A549 (cell line): ENCODE data around the gene HOXD8. TPM values are rescaled to one million over a fixed set of nuclear protein-coding genes. Genes with fewer than 3 reads are reported as not detected.

Source experiments
- ATAC-seq, 2 experiments: fragments of 200-7000 bp in 1 of 2; fragments of >200 bp in 1 of 2; cut with Nextera tagmentation in 1 of 2; cut with Tn5 transposase in 1 of 2; 3 replicates each; pipeline versions ENCODE4 v1.8.0 to v1.9.1; 2018 to 2020; ENCODE audit warnings: mild to moderate bottlenecking in 1 of 2, moderate library complexity in 1 of 2
- CTCF ChIA-PET: fragments of 300-600 bp; sonication (Branson Sonifier 250); formaldehyde crosslinking; extraction: SDS; loops from one replicate; lab custom pipeline; 2021; ENCODE audit warnings: antibody characterized with exemption, inconsistent platforms; lab: Yijun Ruan, JAX
- POLR2A ChIA-PET: fragments of 350-600 bp; formaldehyde crosslinking; extraction: SDS; loops from one replicate; lab custom pipeline; 2021; ENCODE audit warnings: antibody characterized with exemption, inconsistent platforms; lab: Yijun Ruan, JAX
- DNase-seq, 2 experiments: peaks; one replicate each; pipeline versions ENCODE4 v3.0.0 to v3.0.0-alpha.2; 2011 to 2016; ENCODE audit warnings: low read depth in 1 of 2, low spot score in 1 of 2
- FAIRE-seq: peaks from 2 replicates; lab custom pipeline; 2011; peaks lifted over from hg19 to GRCh38; lab: Jason Lieb, UNC
- H3K27ac ChIP-seq, 2 experiments: fragments of >200 bp; sonication (Bioruptor Twin); formaldehyde crosslinking; 3 replicates each; pipeline ENCODE4 v1.5.1; 2016 to 2017
- H3K4me1 ChIP-seq: fragments of >200 bp; sonication (Bioruptor Twin); formaldehyde crosslinking; 3 replicates; pipeline ENCODE4 v1.6.1; 2016
- H3K4me2 ChIP-seq: fragments of >200 bp; sonication (Bioruptor Twin); formaldehyde crosslinking; 3 replicates; pipeline ENCODE4 v1.6.1; 2016
- H3K4me3 ChIP-seq: fragments of >200 bp; sonication (Bioruptor Twin); formaldehyde crosslinking; 3 replicates; pipeline ENCODE4 v1.5.1; 2016
- H3K9me3 ChIP-seq: fragments of >200 bp; sonication (Bioruptor Twin); formaldehyde crosslinking; 3 replicates; pipeline ENCODE4 v1.6.1; 2016
- ATOH8 ChIP-seq: fragments of 250-450 bp; sonication (Bioruptor Pico); IDR thresholded peaks from 2 replicates; pipeline ENCODE4 v1.5.0; 2020; ENCODE audit warnings: low read depth, mild to moderate bottlenecking, moderate library complexity
- CBX2 ChIP-seq: fragments of 200-600 bp; sonication (generic); IDR thresholded peaks from 2 replicates; pipeline ENCODE4 v1.6.1; 2016; ENCODE audit warnings: low read depth, mild to moderate bottlenecking, borderline replicate concordance
- CHD2 ChIP-seq: fragments of 150-350 bp; IDR thresholded peaks from 2 replicates; pipeline ENCODE4 v1.6.1; 2014; ENCODE audit warnings: low read length; ENCODE audit not compliant: partially characterized antibody
- E2F6 ChIP-seq: IDR thresholded peaks from 2 replicates; pipeline ENCODE4 v1.6.1; 2012; ENCODE audit warnings: low read depth, borderline replicate concordance
- GATA3 ChIP-seq: IDR thresholded peaks from 2 replicates; pipeline ENCODE4 v1.6.1; 2012; ENCODE audit warnings: borderline replicate concordance
- HES2 ChIP-seq: fragments of >200 bp; sonication (Bioruptor Twin); formaldehyde crosslinking; IDR thresholded peaks from 2 replicates; pipeline ENCODE4 v1.6.1; 2016
- HEYL ChIP-seq: fragments of 250-450 bp; sonication (Bioruptor Pico); IDR thresholded peaks from 2 replicates; pipeline ENCODE4 v1.8.0; 2021; ENCODE audit warnings: mild to moderate bottlenecking, moderate library complexity
- HOXA7 ChIP-seq: fragments of 250-450 bp; sonication (Bioruptor Pico); IDR thresholded peaks from 2 replicates; pipeline ENCODE4 v1.5.0; 2020; ENCODE audit warnings: mild to moderate bottlenecking, moderate library complexity
- HOXB5 ChIP-seq: fragments of 250-450 bp; sonication (Bioruptor Pico); IDR thresholded peaks from 2 replicates; pipeline ENCODE4 v1.5.0; 2020; ENCODE audit warnings: mild to moderate bottlenecking, moderate library complexity
- KDM1A ChIP-seq: fragments of 200-600 bp; sonication (generic); IDR thresholded peaks from 2 replicates; pipeline ENCODE4 v1.6.1; 2016; ENCODE audit warnings: low read depth, mild to moderate bottlenecking
- KDM5A ChIP-seq: fragments of 200-600 bp; sonication (generic); IDR thresholded peaks from 2 replicates; pipeline ENCODE4 v1.6.1; 2016; ENCODE audit warnings: antibody characterized with exemption, mild to moderate bottlenecking
- MAX ChIP-seq: IDR thresholded peaks from 2 replicates; pipeline ENCODE4 v1.6.1; 2012
- NFE2L2 ChIP-seq: fragments of 150-350 bp; conservative IDR thresholded peaks from 2 replicates; pipeline ENCODE4 v1.6.1; 2014; ENCODE audit warnings: low read length
- PBX3 ChIP-seq: IDR thresholded peaks from 2 replicates; pipeline ENCODE4 v1.6.1; 2012
- POLR2AphosphoS2 ChIP-seq: conservative IDR thresholded peaks from 2 replicates; pipeline ENCODE4 v1.6.1; 2012; ENCODE audit warnings: low read length, improper control_type of control experiment, inconsistent platforms
- RARB ChIP-seq: fragments of 250-450 bp; sonication (Bioruptor Pico); IDR thresholded peaks from 2 replicates; pipeline ENCODE4 v1.8.0; 2021; ENCODE audit warnings: mild to moderate bottlenecking, moderate library complexity
- RFX5 ChIP-seq: fragments of 450-650 bp; IDR thresholded peaks from 2 replicates; pipeline ENCODE4 v1.7.1; 2014; ENCODE audit warnings: antibody characterized with exemption, mild to moderate bottlenecking, moderate library complexity
- RNF2 ChIP-seq: fragments of 200-600 bp; sonication (generic); IDR thresholded peaks from 2 replicates; pipeline ENCODE4 v1.6.1; 2016; ENCODE audit warnings: low read depth, mild to moderate bottlenecking, antibody characterized with exemption, moderate library complexity, borderline replicate concordance
- SREBF2 ChIP-seq: fragments of 450-650 bp; IDR thresholded peaks from 2 replicates; pipeline ENCODE4 v1.6.1; 2014; ENCODE audit warnings: mild to moderate bottlenecking, moderate library complexity
- TFCP2L1 ChIP-seq: fragments of 250-450 bp; sonication (Bioruptor Pico); IDR thresholded peaks from 2 replicates; pipeline ENCODE4 v1.5.0; 2021; ENCODE audit warnings: mild to moderate bottlenecking
- TP53 ChIP-seq: fragments of 250-450 bp; sonication (Bioruptor Pico); IDR thresholded peaks from 2 replicates; pipeline ENCODE4 v1.5.0; 2021; ENCODE audit warnings: mild to moderate bottlenecking, moderate library complexity
- ZC3H11A ChIP-seq: fragments of 450-650 bp; IDR thresholded peaks from 2 replicates; pipeline ENCODE4 v1.6.1; 2014; ENCODE audit warnings: antibody characterized with exemption, mild to moderate bottlenecking
- ZSCAN20 ChIP-seq: fragments of 250-450 bp; sonication (Bioruptor Pico); IDR thresholded peaks from 2 replicates; pipeline ENCODE4 v1.8.0; 2022; ENCODE audit warnings: mild to moderate bottlenecking, moderate library complexity
- WGBS: methylation state at CpG from one replicate; pipeline ENCODE4 v1.1.6; 2017; ENCODE audit errors: missing lambda C conversion rate; 5-methylcytosine and 5-hydroxymethylcytosine counted together
- polyA plus RNA-seq, 4 experiments: library from polyadenylated mRNA; depleted of rRNA in 3 of 4; stranded (reverse); fragments of >200 nt; fragmentation: RNase III in 1 of 4; extraction: RNeasy Plus Mini Kit Qiagen cat#74134 plus additional on column Dnase treatment in 1 of 4; gene quantifications; 2 replicates in 3 of 4; 3 replicates in 1 of 4; pipeline ENCODE4 v1.2.3, GENCODE V29; 2011 to 2017

Gene HOXD8
- polyA plus RNA-seq, 2 of the 4 experiments (the other 2 are of a cell fraction) = 3.8 to 8.5 TPM

GRCh38 chr2:176100547-176101140, 28.9 kb upstream of the HOXD8 start:
- no peak for DNase-seq
- Histone ChIP-seq H3K4me1 (peaks cover 24% of the 10 kb centered on the region), H3K4me2 (no peak overlapping the region), H3K27ac (no peak overlapping the region), H3K4me3 (no peak overlapping the region), H3K9me3 (no peaks in the 10 kb centered on the region)
- TF ChIP-seq HES2 = no peak
- no peak for TF ChIP-seq TFCP2L1 (CRISPR knock-in tag)
- TF ChIP-seq POLR2AphosphoS2 = no peak
- no peak for TF ChIP-seq E2F6
- no peak for TF ChIP-seq NFE2L2
- no peak for TF ChIP-seq ZSCAN20
- no peak for TF ChIP-seq ATOH8 (CRISPR knock-in tag)
- no peak for TF ChIP-seq HEYL (CRISPR knock-in tag)
- CTCF ChIA-PET = interaction anchor here (2.6 kb wide), 1 partner anchor 11 kb away, joined by 17 read pairs; no protein-coding TSS in a partner anchor
- POLR2A ChIA-PET = no interaction called here
- 82% methylated on average over 28 of the region's 28 CpGs for WGBS
- no peak for FAIRE-seq
- no peak for ATAC-seq

GRCh38 chr2:176101216-176101830, 28.2 kb upstream of the HOXD8 start:
- TF ChIP-seq CHD2 (no peak), MAX (no peak), RFX5 (no peak), KDM5A (no peak), RARB (no peak), RNF2 (no peak), HOXB5 (CRISPR knock-in tag) (no peak), ZC3H11A (no peak), GATA3 (no peak), HOXA7 (CRISPR knock-in tag) (no peak), KDM1A (no peak), TP53 (CRISPR knock-in tag) (no peak), PBX3 (no peak)
- Histone ChIP-seq H3K4me1 (peaks cover 30% of the 10 kb centered on the region), H3K9me3 (no peaks in the 10 kb centered on the region), H3K4me3 (no peak overlapping the region), H3K4me2 (no peak overlapping the region), H3K27ac (no peak overlapping the region)
- no peak for ATAC-seq
- ChIA-PET POLR2A (no interaction called here), CTCF (interaction anchor here (1.3 to 2.6 kb wide), 3 partner anchors 10 to 551 kb away, joined by 3 to 17 read pairs (median 7); no protein-coding TSS in a partner anchor)
- no peak for DNase-seq
- 67% methylated on average over 2 of the region's 2 CpGs for WGBS
- FAIRE-seq = no peak

GRCh38 chr2:176101842-176102241, 27.7 kb upstream of the HOXD8 start:
- WGBS = 88% methylated on average over 5 of the region's 5 CpGs
- DNase-seq (no peak), FAIRE-seq (no peak), ATAC-seq (no peak)
- H3K4me2 ChIP-seq = no peak overlapping the region
- H3K4me3 ChIP-seq = no peak overlapping the region
- ChIA-PET POLR2A (no interaction called here), CTCF (interaction anchor here (1.3 to 2.6 kb wide), 3 partner anchors 9 to 551 kb away, joined by 3 to 17 read pairs (median 7); no protein-coding TSS in a partner anchor)
- TF ChIP-seq SREBF2 = no peak
- no peak for TF ChIP-seq CBX2
- TF ChIP-seq CHD2 = no peak
- peaks cover 32% of the 10 kb centered on the region for H3K4me1 ChIP-seq
- no peaks in the 10 kb centered on the region for H3K9me3 ChIP-seq
- no peak overlapping the region for H3K27ac ChIP-seq
